Activated naive CD4-positive, alpha-beta T cell treated with anti-CD3 and anti-CD28 coated beads, Interleukin-2, amount 10 ng/mL, durations not matched to agents 7 days and 5 days (primary cell): ENCODE results near the gene SCUBE2.
"Not testable (repeated sequence)": the region's sequence is repeated elsewhere in the genome, so short reads cannot be mapped to it uniquely, and the experiment has no call there.

Experiments used
- CTCF ChIA-PET: fragments of 350-600 bp; sonication (Branson Sonifier 250); formaldehyde crosslinking; loops from one replicate; lab custom pipeline; 2021; ENCODE audit warnings: antibody characterized with exemption; lab: Charles Lee
- DNase-seq: peaks from one replicate; pipeline ENCODE4 v3.0.0-alpha.2; 2020
- H3K27ac Mint-ChIP-seq: one replicate; pipeline ENCODE4 v1.8.0; 2021; ENCODE audit warnings: mild to moderate bottlenecking, moderate library complexity, mixed read lengths
- H3K27me3 Mint-ChIP-seq: one replicate; pipeline ENCODE4 v1.8.0; 2021; ENCODE audit warnings: mild to moderate bottlenecking, mixed read lengths
- H3K36me3 Mint-ChIP-seq: one replicate; pipeline ENCODE4 v1.8.0; 2021; ENCODE audit warnings: mixed read lengths
- H3K4me1 Mint-ChIP-seq: one replicate; pipeline ENCODE4 v1.8.0; 2021; ENCODE audit warnings: mixed read lengths
- H3K4me3 Mint-ChIP-seq: one replicate; pipeline ENCODE4 v1.8.0; 2021; ENCODE audit warnings: mild to moderate bottlenecking, moderate library complexity, mixed read lengths
- H3K9me3 Mint-ChIP-seq: one replicate; pipeline ENCODE4 v1.8.0; 2021; ENCODE audit warnings: mixed read lengths

Gene SCUBE2

DNA sequence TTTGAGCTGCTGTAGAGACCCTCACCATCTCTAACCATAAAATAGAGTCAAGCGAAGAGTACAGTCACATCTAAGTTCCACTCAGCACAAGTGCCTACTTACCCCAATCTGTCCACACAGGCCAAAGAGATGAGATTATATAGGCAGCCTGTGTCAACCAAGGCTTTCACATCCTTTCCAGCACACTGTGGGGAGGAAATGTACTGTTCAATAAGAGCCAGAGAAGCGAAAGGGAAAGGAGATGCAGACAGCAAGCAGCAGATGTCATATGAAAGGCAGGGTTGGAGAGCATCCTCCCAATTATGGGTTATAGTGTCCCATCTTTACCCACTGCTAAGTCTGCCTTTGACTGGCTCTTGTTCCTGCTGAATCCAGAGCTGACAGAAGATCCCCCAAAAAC is 104.0 kb downstream of the SCUBE2 start:
- Mint-ChIP-seq H3K27me3 (peaks cover 11% of the 10 kb centered on the region), H3K4me3 (no peak overlapping the region), H3K4me1 (peaks cover 5% of the 10 kb centered on the region), H3K36me3 (no peaks in the 10 kb centered on the region), H3K9me3 (no peaks in the 10 kb centered on the region), H3K27ac (no peak overlapping the region)
- no peak for DNase-seq
- CTCF ChIA-PET, result interaction anchor here (0.8 to 1.6 kb wide), 5 partner anchors 10 to 519 kb away, joined by 3 to 5 read pairs (median 3); no protein-coding TSS in a partner anchor

GRCh38 chr11:8986772-8987171 is 104.6 kb downstream of the SCUBE2 start:
- not testable (repeated sequence) for H3K36me3 Mint-ChIP-seq, H3K9me3 Mint-ChIP-seq, H3K4me3 Mint-ChIP-seq, H3K27ac Mint-ChIP-seq, DNase-seq, H3K4me1 Mint-ChIP-seq, H3K27me3 Mint-ChIP-seq
- CTCF ChIA-PET, result interaction anchor here (0.8 to 1.6 kb wide), 4 partner anchors 11 to 520 kb away, joined by 3 to 4 read pairs (median 3); no protein-coding TSS in a partner anchor

- H3K36me3 Mint-ChIP-seq, result no peaks in the 10 kb centered on the region
- no peak overlapping the region for H3K27ac Mint-ChIP-seq
- no peak for DNase-seq
- CTCF ChIA-PET, result no interaction called here
- peaks cover 7% of the 10 kb centered on the region for H3K27me3 Mint-ChIP-seq
- H3K4me3 Mint-ChIP-seq, result no peak overlapping the region
- no peaks in the 10 kb centered on the region for H3K9me3 Mint-ChIP-seq
- H3K4me1 Mint-ChIP-seq, result peaks cover 5% of the 10 kb centered on the region
Measured at GRCh38 chr11:8985462-8985861, 105.9 kb downstream of the SCUBE2 start.

DNA sequence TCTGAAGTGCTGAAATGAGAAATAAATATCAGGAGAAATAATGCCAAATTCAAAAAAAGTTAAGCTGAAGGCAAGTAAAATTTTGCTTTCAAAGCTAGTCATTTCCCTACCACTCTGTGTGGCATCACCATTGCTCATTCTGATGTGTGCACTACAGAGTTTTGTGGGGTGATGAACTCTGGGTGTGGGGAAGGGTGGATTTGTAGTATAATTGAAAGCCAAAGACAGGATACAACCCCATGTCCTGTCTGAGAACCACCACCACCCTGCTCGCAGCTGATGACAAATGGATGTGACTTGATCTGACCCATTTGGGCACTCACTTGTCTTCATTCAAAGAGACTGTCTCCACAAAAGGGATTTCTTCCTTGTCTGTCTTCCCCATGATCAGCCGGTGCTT is 107.8 kb downstream of the SCUBE2 start:
- Mint-ChIP-seq H3K27me3 (peaks cover under 1% of the 10 kb centered on the region), H3K27ac (no peak overlapping the region), H3K9me3 (no peaks in the 10 kb centered on the region), H3K4me3 (no peak overlapping the region), H3K4me1 (peaks cover 5% of the 10 kb centered on the region), H3K36me3 (no peaks in the 10 kb centered on the region)
- CTCF ChIA-PET, result interaction anchor here (0.6 to 1.9 kb wide), 2 partner anchors 24 to 267 kb away, joined by 4 to 7 read pairs; no protein-coding TSS in a partner anchor
- DNase-seq, result no peak

- H3K4me3 Mint-ChIP-seq, result no peak overlapping the region
- H3K27me3 Mint-ChIP-seq, result no peaks in the 10 kb centered on the region
- CTCF ChIA-PET, result interaction anchor here (0.6 kb wide), 1 partner anchor 133 kb away, joined by 3 read pairs; no protein-coding TSS in a partner anchor
- H3K36me3 Mint-ChIP-seq, result no peaks in the 10 kb centered on the region
- H3K27ac Mint-ChIP-seq, result no peak overlapping the region
- no peak for DNase-seq
- no peaks in the 10 kb centered on the region for H3K9me3 Mint-ChIP-seq
- no peaks in the 10 kb centered on the region for H3K4me1 Mint-ChIP-seq
Measured at GRCh38 chr11:8980485-8980884, 110.9 kb downstream of the SCUBE2 start.

- H3K9me3 Mint-ChIP-seq, DNase-seq, H3K27me3 Mint-ChIP-seq, H3K36me3 Mint-ChIP-seq, H3K27ac Mint-ChIP-seq, H3K4me3 Mint-ChIP-seq, H3K4me1 Mint-ChIP-seq, CTCF ChIA-PET: not testable (repeated sequence)
Measured at GRCh38 chr11:8979365-8979764, 112.0 kb downstream of the SCUBE2 start.

- no peaks in the 10 kb centered on the region for H3K27me3 Mint-ChIP-seq
- no peak overlapping the region for H3K27ac Mint-ChIP-seq
- DNase-seq, result no peak
- H3K4me3 Mint-ChIP-seq, result no peak overlapping the region
- H3K4me1 Mint-ChIP-seq, result no peaks in the 10 kb centered on the region
- H3K9me3 Mint-ChIP-seq, result no peaks in the 10 kb centered on the region
- CTCF ChIA-PET, result interaction anchor here (1.7 kb wide), 1 partner anchor 165 kb away, joined by 4 read pairs; no protein-coding TSS in a partner anchor
- H3K36me3 Mint-ChIP-seq, result peaks cover 2% of the 10 kb centered on the region
Measured at GRCh38 chr11:8973121-8973520, 118.3 kb downstream of the SCUBE2 start.

GRCh38 chr11:8971924-8972316 is 119.5 kb downstream of the SCUBE2 start:
- H3K4me3 Mint-ChIP-seq, result no peak overlapping the region
- CTCF ChIA-PET, result interaction anchor here (1.7 kb wide), 1 partner anchor 166 kb away, joined by 4 read pairs; no protein-coding TSS in a partner anchor
- H3K4me1 Mint-ChIP-seq, result no peaks in the 10 kb centered on the region
- H3K27ac Mint-ChIP-seq, result no peak overlapping the region
- no peaks in the 10 kb centered on the region for H3K9me3 Mint-ChIP-seq
- H3K36me3 Mint-ChIP-seq, result peaks cover 6% of the 10 kb centered on the region
- no peaks in the 10 kb centered on the region for H3K27me3 Mint-ChIP-seq
- no peak for DNase-seq

DNA sequence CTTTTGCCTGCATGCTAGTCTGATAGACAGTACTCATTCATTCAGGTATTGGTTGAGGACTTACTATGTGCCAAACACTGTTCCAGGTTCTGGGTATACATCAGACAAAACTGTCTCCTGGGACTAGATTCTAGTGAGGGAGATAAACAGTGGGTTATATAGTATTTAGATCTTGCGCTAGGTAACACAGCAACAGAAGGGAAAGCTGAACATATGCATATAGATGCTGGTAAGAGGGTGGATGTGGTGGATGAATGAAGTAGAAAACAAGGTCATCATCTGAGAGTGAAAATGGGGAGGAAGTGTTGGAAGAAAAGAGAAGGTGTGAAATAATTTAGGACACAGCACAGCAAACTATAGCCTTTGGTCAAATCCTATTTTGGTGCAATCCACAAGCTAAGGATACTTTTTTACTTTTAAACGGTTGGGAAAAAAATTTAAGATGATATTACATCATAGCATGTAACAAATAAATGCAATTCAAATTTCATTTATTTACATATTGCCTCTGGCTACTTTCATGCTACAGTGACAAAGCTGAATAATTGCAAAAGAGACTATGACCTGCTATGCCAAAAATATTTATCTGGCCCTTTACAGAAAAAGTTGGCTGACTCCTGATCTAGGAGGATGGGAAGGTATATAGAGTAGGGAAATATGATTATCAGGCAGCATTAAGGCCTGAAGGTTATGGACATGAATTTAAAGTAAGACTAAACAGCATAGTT is 120.0 kb downstream of the SCUBE2 start:
- Mint-ChIP-seq H3K27ac (no peak overlapping the region), H3K27me3 (no peaks in the 10 kb centered on the region), H3K4me1 (peaks cover 3% of the 10 kb centered on the region), H3K9me3 (no peaks in the 10 kb centered on the region), H3K36me3 (peaks cover 6% of the 10 kb centered on the region), H3K4me3 (no peak overlapping the region)
- CTCF ChIA-PET, result interaction anchor here (1.7 kb wide), 1 partner anchor 166 kb away, joined by 4 read pairs; no protein-coding TSS in a partner anchor
- DNase-seq, result no peak
